NCI-H2171 treated with DMSO at 0.1 percent for 48 hours (cell line): ENCODE measurements around the gene LMNTD2.
A peak's percentile ranks its signal among the peaks of the same experiment; 100 is the strongest.

Source experiments
- DNase-seq: peaks from one replicate; lab custom pipeline; 2025; lab: John Stamatoyannopoulos, UW

LMNTD2 gene

DNA sequence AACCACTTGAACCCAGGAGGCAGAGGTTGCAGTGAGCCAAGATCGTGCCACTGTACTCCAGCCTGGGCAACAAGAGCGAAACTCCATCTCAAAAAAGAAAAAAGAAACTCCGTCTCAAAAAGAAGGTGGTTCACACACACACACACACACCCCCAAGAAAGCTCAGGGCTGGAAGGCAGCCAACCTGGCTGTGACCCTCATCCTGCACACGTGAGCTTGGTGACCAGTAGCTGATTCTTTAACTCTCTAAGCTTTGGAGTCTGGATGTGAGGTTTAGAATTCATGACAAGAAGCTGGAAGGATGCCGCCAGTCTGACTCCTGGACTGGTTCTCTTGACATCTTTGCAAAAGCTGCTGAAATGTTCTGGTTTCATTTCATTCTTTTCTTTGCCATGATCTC, 51.6 kb downstream of the LMNTD2 start:
- DNase-seq = no peak

DNA sequence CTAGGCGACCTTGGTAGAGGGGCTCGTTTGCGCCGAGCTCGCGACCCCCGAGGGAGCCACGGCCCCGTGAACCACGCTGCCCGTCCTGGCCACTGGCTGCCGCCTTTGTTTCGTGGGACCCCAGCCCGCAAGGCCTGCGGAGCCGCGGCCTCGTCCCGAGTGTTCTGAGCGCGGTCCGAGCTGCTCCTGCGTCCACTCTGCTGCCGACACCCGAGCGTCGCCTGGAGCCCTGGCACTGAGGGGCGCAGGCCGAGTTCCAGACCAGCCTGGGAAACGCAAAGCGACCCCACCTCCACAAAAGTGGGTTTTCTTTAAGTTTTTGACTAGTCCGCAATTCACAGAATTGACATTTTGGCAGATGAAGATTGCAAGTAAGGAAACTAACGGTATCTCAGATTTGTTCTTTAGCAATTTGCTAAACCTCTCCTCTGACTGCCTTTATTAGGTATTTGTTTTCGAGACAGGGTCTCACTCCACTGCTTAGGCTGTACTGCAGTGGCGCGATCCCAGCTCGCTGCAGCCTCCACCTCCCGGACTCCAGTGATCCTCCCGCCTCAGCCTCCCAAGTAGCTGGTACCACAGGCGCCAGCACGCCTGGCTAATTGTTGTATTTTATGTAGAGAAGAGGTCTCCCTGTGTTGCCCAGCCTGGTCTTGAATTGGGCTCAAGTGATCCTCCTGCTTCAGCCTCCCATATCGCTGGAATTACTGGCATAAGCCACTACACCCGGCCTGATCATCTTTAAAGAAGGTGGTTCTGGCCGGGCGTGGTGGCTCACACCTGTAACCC, 52.6 kb downstream of the LMNTD2 start:
- no peak for DNase-seq

DNA sequence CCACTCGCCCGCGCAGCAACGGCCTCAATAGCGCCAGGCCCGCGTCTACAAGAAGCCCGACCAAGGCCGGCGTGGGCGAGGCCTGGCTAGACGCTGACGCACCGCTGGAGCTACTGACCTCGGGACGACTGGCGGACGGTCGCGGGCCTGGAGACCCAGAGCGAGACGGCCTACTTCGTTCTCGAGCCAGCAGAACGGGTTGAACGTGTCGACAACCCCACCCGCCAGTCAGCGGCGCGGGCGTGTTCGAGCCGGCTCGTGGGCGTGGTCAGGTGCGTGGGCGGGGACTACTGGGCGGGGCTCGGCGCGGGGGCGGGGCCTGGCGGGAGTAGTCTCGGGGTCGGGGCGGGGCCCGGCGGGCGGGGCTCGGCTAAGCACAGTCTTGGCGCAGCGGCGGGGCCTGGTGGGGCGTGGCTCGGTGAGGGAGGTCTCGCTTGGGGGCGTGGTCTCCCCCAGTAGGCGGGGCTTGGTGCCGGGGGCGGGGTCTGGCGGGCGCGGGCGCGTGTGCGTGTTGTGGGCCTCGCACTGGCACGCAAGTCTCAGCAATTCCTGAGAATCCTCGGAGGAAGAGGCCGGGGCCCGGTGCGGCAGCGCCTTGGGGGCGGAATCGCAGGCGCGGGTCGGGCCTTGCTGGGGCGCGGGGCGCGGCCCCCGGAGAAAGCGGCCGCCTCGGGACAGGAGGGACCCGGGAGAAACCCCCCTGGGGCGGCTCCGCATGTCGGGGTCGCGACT, 53.4 kb downstream of the LMNTD2 start, which contains the start of gene RNH1:
TSS of gene RNH1 (minus strand) at position 248 of the 732 bp plus-strand sequence. CDS start 5,080 bp downstream, outside the sequence.
- DNase-seq = peak; percentile 79

DNA sequence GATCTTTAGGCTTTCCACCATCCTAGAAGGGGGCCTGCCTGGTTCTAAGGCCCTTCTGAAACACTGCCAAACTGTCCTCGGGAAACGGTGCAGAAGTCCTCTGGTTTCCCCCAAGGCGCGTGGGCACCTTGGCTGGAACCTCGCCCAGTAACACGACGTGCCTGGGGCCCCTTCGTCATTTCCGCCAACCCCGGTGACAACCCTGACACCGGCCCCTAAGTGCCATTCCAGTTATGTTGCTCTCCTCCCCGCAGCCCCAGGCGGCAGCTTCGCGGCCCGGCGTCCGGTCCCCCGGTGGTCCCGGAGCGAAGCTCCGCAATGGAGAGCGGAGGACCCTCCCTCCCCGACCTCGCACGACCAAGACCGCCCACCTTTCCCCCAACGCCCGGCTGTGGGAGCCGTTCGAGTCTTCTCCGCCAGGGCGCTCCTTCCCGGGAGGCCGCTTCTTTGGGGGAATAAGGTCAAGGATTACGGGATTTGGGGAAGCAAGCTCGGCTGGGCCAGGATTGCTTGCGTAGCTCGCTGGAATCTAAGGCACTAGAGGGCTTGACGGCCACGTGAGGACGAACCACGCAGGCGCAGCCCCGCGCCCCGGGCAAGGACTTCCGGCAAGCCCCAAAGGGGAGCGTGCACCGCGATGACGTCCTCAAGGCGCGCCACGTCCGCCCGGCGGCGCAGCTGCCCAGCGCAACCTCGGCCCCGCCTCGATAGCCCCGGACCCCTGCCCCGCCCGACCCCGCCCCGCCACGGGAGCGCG, 54.1 kb downstream of the LMNTD2 start:
- peak; percentile 73 for DNase-seq

DNA sequence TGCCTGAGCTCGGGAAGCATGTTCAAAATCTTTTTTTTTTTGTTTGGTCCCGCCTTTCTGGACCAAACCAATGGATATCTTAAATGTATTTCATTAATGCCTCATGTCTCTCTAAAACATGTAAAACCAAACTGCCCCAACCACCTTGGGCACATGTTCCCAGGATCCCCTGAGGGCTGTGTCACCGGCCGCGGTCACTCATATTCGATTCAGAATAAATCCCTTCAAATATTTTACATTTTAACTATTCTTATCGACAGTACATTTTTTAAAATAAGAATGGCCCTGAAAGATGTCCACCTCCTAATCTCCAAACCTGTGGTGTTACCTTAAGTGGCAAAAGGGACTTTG, 55.6 kb downstream of the LMNTD2 start:
- no peak for DNase-seq
